ENCODE data around the gene FBXO45.

GRCh38 chr3:196531418-196531817, 37.0 kb upstream of the FBXO45 start:
- TF ChIP-seq CTCF (IDR thresholded peaks at IDR 0.05): no peak
- TF ChIP-seq POLR2A (IDR thresholded peaks at IDR 0.05): no peak

All from right lobe of liver (tissue), 4 donors.